ENCODE data around the gene TTLL11.

TTLL11 gene

DNA sequence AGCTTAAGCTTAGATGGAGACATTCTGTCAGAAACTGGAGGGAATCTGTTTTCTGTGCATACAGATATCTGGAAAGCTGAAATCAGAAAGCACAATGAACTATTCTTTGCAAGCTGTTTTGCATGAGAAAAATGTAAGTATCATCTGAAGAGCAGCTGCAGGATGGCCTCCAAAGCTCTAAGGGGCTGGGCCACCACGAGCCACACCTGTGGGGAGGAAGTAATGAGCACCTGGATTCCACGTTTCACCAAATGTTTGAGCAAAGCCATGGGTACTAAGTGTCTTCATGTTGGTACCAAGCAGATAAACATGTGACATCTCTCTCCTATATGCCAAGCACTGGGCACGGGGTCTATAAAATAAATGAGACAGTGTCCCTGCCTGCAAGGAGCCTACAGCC, 199.3 kb downstream of the TTLL11 start:
- no peak overlapping the region for H3K27ac ChIP-seq
- H3K27me3 ChIP-seq: no peaks in the 10 kb centered on the region
- no peaks in the 10 kb centered on the region for H3K9me3 ChIP-seq
- TF ChIP-seq, protein P1, sequence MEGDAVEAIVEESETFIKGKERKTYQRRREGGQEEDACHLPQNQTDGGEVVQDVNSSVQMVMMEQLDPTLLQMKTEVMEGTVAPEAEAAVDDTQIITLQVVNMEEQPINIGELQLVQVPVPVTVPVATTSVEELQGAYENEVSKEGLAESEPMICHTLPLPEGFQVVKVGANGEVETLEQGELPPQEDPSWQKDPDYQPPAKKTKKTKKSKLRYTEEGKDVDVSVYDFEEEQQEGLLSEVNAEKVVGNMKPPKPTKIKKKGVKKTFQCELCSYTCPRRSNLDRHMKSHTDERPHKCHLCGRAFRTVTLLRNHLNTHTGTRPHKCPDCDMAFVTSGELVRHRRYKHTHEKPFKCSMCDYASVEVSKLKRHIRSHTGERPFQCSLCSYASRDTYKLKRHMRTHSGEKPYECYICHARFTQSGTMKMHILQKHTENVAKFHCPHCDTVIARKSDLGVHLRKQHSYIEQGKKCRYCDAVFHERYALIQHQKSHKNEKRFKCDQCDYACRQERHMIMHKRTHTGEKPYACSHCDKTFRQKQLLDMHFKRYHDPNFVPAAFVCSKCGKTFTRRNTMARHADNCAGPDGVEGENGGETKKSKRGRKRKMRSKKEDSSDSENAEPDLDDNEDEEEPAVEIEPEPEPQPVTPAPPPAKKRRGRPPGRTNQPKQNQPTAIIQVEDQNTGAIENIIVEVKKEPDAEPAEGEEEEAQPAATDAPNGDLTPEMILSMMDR (IDR thresholded peaks at IDR 0.05): no peak
- no peaks in the 10 kb centered on the region for H3K36me3 ChIP-seq
- H3K4me3 ChIP-seq (ENCODE audit: low read depth in 1 of 2, low read length in 1 of 2): no peak overlapping the region
- H3K4me1 ChIP-seq (ENCODE audit: control insufficient read depth in 1 of 2, insufficient read depth in 1 of 2, low read depth in 1 of 2, low read length in 1 of 2): no peaks in the 10 kb centered on the region

DNA sequence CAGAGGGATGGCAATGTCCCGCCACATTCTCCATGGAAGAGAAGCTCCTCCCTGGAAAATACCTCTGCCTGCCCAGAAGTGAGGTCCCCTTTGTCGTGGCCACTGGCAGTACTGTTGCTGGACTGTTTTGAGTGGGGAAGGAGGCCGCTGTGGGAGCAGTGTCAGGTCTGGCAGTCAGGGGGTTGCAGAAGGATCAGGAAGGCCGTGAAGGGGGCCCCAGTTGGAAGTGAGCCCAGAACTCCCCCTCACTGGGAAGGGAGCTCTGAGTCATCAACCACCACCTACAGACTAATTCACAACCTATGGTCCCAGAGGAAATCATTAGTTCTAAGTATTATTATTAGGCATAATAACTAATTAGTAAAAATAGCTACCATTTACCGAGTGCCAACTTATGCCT, 200.4 kb downstream of the TTLL11 start:
- H3K4me3 ChIP-seq (ENCODE audit: low read depth in 1 of 2, low read length in 1 of 2): no peak overlapping the region
- no peaks in the 10 kb centered on the region for H3K27me3 ChIP-seq
- no peaks in the 10 kb centered on the region for H3K4me1 ChIP-seq (ENCODE audit: control insufficient read depth in 1 of 2, insufficient read depth in 1 of 2, low read depth in 1 of 2, low read length in 1 of 2)
- H3K36me3 ChIP-seq: no peaks in the 10 kb centered on the region
- no peak overlapping the region for H3K27ac ChIP-seq
- TF ChIP-seq, protein P1 (IDR thresholded peaks at IDR 0.05): no peak
- no peaks in the 10 kb centered on the region for H3K9me3 ChIP-seq

DNA sequence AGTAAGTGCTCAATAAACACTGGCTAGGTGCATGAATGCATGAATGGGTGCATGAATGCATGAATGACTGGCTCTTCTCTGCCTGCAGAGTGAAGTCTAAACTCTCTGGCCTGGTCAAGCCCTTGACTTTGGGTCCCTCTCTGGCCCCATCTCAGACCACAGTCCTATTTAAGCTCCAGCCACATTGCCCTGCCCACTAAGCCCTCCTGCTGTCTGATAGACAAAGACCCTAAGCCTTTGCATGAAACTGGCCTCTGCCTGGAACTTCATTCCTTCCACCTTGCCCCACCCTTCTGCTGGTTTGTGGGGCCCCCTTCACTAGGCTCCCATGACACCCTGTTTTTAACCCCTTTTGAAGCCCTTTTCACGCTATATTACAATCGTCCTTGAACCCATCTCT, 202.4 kb downstream of the TTLL11 start:
- Histone ChIP-seq H3K27me3 (no peaks in the 10 kb centered on the region), H3K4me3 (ENCODE audit: low read depth in 1 of 2, low read length in 1 of 2) (no peak overlapping the region), H3K4me1 (ENCODE audit: control insufficient read depth in 1 of 2, insufficient read depth in 1 of 2, low read depth in 1 of 2, low read length in 1 of 2) (no peaks in the 10 kb centered on the region), H3K36me3 (no peaks in the 10 kb centered on the region), H3K27ac (no peak overlapping the region), H3K9me3 (no peaks in the 10 kb centered on the region)
- TF ChIP-seq, protein P1 (IDR thresholded peaks at IDR 0.05): no peak

DNA sequence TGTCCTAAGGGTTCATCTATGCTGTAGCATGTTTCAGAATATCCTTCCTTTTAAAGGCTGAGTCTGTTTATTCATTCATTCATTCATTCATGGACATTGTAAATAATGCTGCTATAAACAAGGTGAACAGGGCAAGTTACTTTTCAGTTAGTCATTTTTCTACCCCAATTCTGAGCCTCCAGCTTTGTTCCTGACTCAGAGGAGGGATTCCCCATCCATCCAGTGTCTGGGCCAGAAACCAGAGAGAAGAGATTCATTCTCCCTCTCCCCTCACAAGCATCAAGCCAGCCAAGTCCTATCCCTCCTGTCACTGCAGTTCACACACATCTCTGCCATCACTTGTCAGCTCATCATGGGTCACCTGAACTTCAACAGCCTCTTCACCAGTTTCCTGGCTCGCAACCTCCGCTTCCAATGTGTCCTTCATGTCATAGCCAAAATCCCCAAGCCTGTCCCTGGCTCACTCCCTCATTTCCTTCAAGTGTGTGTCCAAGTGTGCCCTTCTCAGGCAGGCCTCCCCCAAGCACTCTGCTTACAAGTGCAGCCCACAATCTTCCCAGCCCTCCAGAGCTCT, 203.0 kb downstream of the TTLL11 start:
- Histone ChIP-seq H3K27me3 (no peaks in the 10 kb centered on the region), H3K9me3 (no peaks in the 10 kb centered on the region), H3K36me3 (no peaks in the 10 kb centered on the region), H3K4me3 (ENCODE audit: low read depth in 1 of 2, low read length in 1 of 2) (no peak overlapping the region), H3K27ac (no peak overlapping the region), H3K4me1 (ENCODE audit: control insufficient read depth in 1 of 2, insufficient read depth in 1 of 2, low read depth in 1 of 2, low read length in 1 of 2) (no peaks in the 10 kb centered on the region)
- TF ChIP-seq, protein P1 (IDR thresholded peaks at IDR 0.05): no peak

DNA sequence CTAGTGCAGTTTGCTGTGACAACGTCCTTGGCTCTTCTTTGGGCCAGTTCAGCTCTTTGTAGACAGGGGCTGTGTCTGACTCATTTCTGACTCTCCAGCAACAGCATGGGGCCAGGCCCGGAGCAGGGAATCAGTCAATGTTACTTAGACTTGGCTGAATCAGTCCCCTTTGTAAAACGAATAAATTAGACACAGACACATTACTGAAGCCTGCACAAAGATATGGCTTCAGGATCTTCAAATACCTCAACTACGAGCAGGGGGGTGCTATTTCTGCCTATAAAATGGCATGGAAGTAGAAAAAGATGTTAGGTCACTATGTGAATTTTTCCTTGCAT, 204.7 kb downstream of the TTLL11 start:
- TF ChIP-seq, protein P1 (IDR thresholded peaks at IDR 0.05): no peak
- no peaks in the 10 kb centered on the region for H3K4me1 ChIP-seq (ENCODE audit: control insufficient read depth in 1 of 2, insufficient read depth in 1 of 2, low read depth in 1 of 2, low read length in 1 of 2)

More for the DNA sequence above, 204.7 kb downstream of the TTLL11 start:
- no peak overlapping the region for H3K27ac ChIP-seq
- H3K4me3 ChIP-seq (ENCODE audit: low read depth in 1 of 2, low read length in 1 of 2): no peak overlapping the region
- H3K27me3 ChIP-seq: no peaks in the 10 kb centered on the region
- H3K9me3 ChIP-seq: no peaks in the 10 kb centered on the region
- H3K36me3 ChIP-seq: no peaks in the 10 kb centered on the region
